Natural killer cell (primary cell): Measurements from ENCODE around the gene MBL2. TPM values are rescaled to one million over a fixed set of nuclear protein-coding genes. Genes with fewer than 3 reads are reported as not detected.

Source experiments
- ATAC-seq, 3 donors: fragments of 150-1000 bp in 2 of 3; fragments of 200-7000 bp in 1 of 3; cut with Tn5 transposase; 1 replicate in 1 of 3; 2 replicates in 2 of 3; pipeline ENCODE4 v1.10.0; 2021; ENCODE audit warnings: mild to moderate bottlenecking in 2 of 3, moderate library complexity in 2 of 3
- DNase-seq, 2 donors: peaks; one replicate each; pipeline versions ENCODE4 v3.0.0 to v3.0.0-alpha.2; 2013 to 2021; ENCODE audit warnings: mixed read lengths in 1 of 2
- H3K27ac ChIP-seq: one replicate; pipeline ENCODE4 v1.5.1; 2013; ENCODE audit warnings: mild to moderate bottlenecking, low read length
- H3K27me3 ChIP-seq: one replicate; pipeline ENCODE4 v1.6.1; 2013; ENCODE audit warnings: low read length; ENCODE audit not compliant: control insufficient read depth, insufficient read depth
- H3K36me3 ChIP-seq: one replicate; pipeline ENCODE4 v1.6.1; 2013; ENCODE audit warnings: low read length; ENCODE audit not compliant: control insufficient read depth, insufficient read depth
- H3K4me1 ChIP-seq: one replicate; pipeline ENCODE4 v1.6.1; 2013; ENCODE audit warnings: low read length; ENCODE audit not compliant: control insufficient read depth, insufficient read depth
- H3K4me3 ChIP-seq: one replicate; pipeline ENCODE4 v1.5.1; 2013; ENCODE audit warnings: low read length
- H3K9me3 ChIP-seq: one replicate; pipeline ENCODE4 v1.6.1; 2013; ENCODE audit warnings: low read length; ENCODE audit not compliant: control insufficient read depth, insufficient read depth
- H3K27ac Mint-ChIP-seq, 2 donors: one replicate each; pipeline ENCODE4 v1.8.0; 2022; ENCODE audit warnings: mild to moderate bottlenecking in 2 of 2, mixed read lengths in 2 of 2, moderate library complexity in 1 of 2
- H3K27me3 Mint-ChIP-seq, 2 donors: one replicate each; pipeline ENCODE4 v1.8.0; 2022; ENCODE audit warnings: low read depth in 2 of 2, mixed read lengths in 2 of 2
- H3K36me3 Mint-ChIP-seq: one replicate; pipeline ENCODE4 v1.8.0; 2022; ENCODE audit warnings: mixed read lengths
- H3K4me1 Mint-ChIP-seq, 2 donors: one replicate each; pipeline ENCODE4 v1.8.0; 2022; ENCODE audit warnings: mixed read lengths in 2 of 2
- H3K4me3 Mint-ChIP-seq: one replicate; pipeline ENCODE4 v1.8.0; 2022; ENCODE audit warnings: mild to moderate bottlenecking, moderate library complexity, mixed read lengths
- H3K9me3 Mint-ChIP-seq, 2 donors: one replicate each; pipeline ENCODE4 v1.8.0; 2022; ENCODE audit warnings: mixed read lengths in 2 of 2
- CTCF ChIP-seq: fragments of 200-600 bp; IDR thresholded peaks from one replicate; pipeline ENCODE4 v1.8.0; 2022; ENCODE audit warnings: antibody characterized with exemption
- WGBS: methylation state at CpG from one replicate; pipeline ENCODE4 v1.1.7; 2013; ENCODE audit warnings: missing lambda C conversion rate; ENCODE audit not compliant: insufficient coverage; 5-methylcytosine and 5-hydroxymethylcytosine counted together
- intact Hi-C: fragments of 100-400 bp; cut with micrococcal nuclease; formaldehyde crosslinking; loops from one replicate; pipeline ENCODE4 v1.14.2; 2022
- total RNA-seq, 4 donors: library from RNA; stranded (reverse); fragments of 120-200 nt in 1 of 4; gene quantifications; one replicate each; pipeline versions ENCODE4 v1.2.3 to v1.2.4, GENCODE V29; 2013 to 2022

MBL2 gene
- total RNA-seq, 3 donors from 2014 or later (not counting 1 experiment from before 2014, with no cell fraction given), result not detected

GRCh38 chr10:52738951-52739350, 33.6 kb downstream of the MBL2 start:
- Histone ChIP-seq H3K9me3 (no peaks in the 10 kb centered on the region), H3K4me3 (no peak overlapping the region), H3K4me1 (no peaks in the 10 kb centered on the region), H3K27ac (no peak overlapping the region), H3K27me3 (no peaks in the 10 kb centered on the region), H3K36me3 (no peaks in the 10 kb centered on the region)
- H3K9me3 Mint-ChIP-seq, result no peaks in the 10 kb centered on the region
- TF ChIP-seq CTCF, result no peak
- no peaks in the 10 kb centered on the region for H3K27me3 Mint-ChIP-seq
- WGBS, result 84% methylated on average over 4 of the region's 5 CpGs
- DNase-seq (no peak), ATAC-seq (no peak)
- no peak overlapping the region for H3K4me3 Mint-ChIP-seq
- no peaks in the 10 kb centered on the region for H3K36me3 Mint-ChIP-seq
- intact Hi-C loops, result no loop called here
- no peaks in the 10 kb centered on the region for H3K4me1 Mint-ChIP-seq
- H3K27ac Mint-ChIP-seq, result no peak overlapping the region

- DNase-seq (no peak), ATAC-seq (no peak)
- H3K36me3 ChIP-seq, result no peaks in the 10 kb centered on the region
- Mint-ChIP-seq H3K4me1 (no peaks in the 10 kb centered on the region), H3K27me3 (no peaks in the 10 kb centered on the region), H3K4me3 (no peak overlapping the region), H3K36me3 (no peaks in the 10 kb centered on the region), H3K27ac (no peak overlapping the region), H3K9me3 (peaks cover 0 to 2% of the 10 kb centered on the region in 2 donors)
- 53% methylated on average over 2 of the region's 9 CpGs for WGBS
- no peak overlapping the region for H3K27ac ChIP-seq
- intact Hi-C loops, result loop anchor here (1.0 kb wide), 1 partner anchor 85 kb away; no protein-coding TSS in a partner anchor
- H3K4me3 ChIP-seq, result no peak overlapping the region
- no peaks in the 10 kb centered on the region for H3K4me1 ChIP-seq
- H3K27me3 ChIP-seq, result no peaks in the 10 kb centered on the region
- peak; percentile 28 for TF ChIP-seq CTCF
- H3K9me3 ChIP-seq, result no peaks in the 10 kb centered on the region
These were observed 43.1 kb downstream of the MBL2 start for GRCh38 chr10:52729271-52730104.

DNA sequence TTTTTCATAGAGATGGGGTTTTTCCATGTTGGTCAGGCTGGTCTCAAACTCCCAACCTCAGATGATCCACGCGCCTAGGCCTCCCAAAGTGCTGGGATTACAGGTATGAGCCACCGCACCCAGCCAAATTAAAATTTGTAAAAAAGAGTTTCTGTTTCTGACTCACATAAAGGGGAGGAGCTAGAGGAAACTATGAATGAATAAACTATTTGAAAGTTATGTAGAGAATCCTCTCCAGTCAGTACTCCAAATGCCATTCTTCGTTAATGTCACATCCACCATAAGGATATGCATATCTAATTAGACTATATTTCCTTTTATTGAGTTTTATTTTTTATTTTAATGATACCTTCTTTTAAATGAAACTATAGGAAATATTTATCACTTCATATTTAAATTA, 52.6 kb downstream of the MBL2 start:
- DNase-seq, result no peak
- H3K27ac ChIP-seq, result no peak overlapping the region
- H3K27me3 ChIP-seq, result no peaks in the 10 kb centered on the region
- H3K9me3 Mint-ChIP-seq, result peaks cover 0 to 2% of the 10 kb centered on the region in 2 donors
- no peak overlapping the region for H3K4me3 Mint-ChIP-seq
- H3K27ac Mint-ChIP-seq, result no peak overlapping the region
- H3K27me3 Mint-ChIP-seq, result no peaks in the 10 kb centered on the region
- WGBS, result 100% methylated on average over 3 of the region's 4 CpGs
- no peak overlapping the region for H3K4me3 ChIP-seq
- no peaks in the 10 kb centered on the region for H3K9me3 ChIP-seq
- no peaks in the 10 kb centered on the region for H3K36me3 Mint-ChIP-seq
- intact Hi-C loops, result no loop called here
- ATAC-seq, result no peak
- no peaks in the 10 kb centered on the region for H3K4me1 Mint-ChIP-seq
- no peaks in the 10 kb centered on the region for H3K36me3 ChIP-seq
- TF ChIP-seq CTCF, result no peak
- no peaks in the 10 kb centered on the region for H3K4me1 ChIP-seq
